ENCODE data around the gene NDUFA12.

The NDUFA12 gene

GRCh38 chr12:95003213-95003920 is at the start of gene NDUFA12 (continued):
- TF ChIP-seq PRDM2 (tag by site-specific recombination; IDR thresholded peaks at IDR 0.05; ENCODE audit: borderline replicate concordance) (no peak), ZNF426 (tag by site-specific recombination; IDR thresholded peaks at IDR 0.05) (no peak), KLF9 (tag by site-specific recombination; IDR thresholded peaks at IDR 0.05; ENCODE audit: low read depth) (peak; percentile 81), ZNF830 (tag by site-specific recombination; IDR thresholded peaks at IDR 0.05; ENCODE audit: low read depth) (no peak), ZBTB8A (tag by site-specific recombination; IDR thresholded peaks at IDR 0.05) (0 out of 2 replicates have a peak, but pooled peaks have one; percentile 19), TRIM28 (IDR thresholded peaks at IDR 0.05; ENCODE audit: borderline replicate concordance, low read length) (peak; percentile 38; the same call in 1 of the 2 replicates), ZNF692 (tag by site-specific recombination; IDR thresholded peaks at IDR 0.05) (peak; percentile 47; the same call in 1 of the 2 replicates), ZNF521 (tag by site-specific recombination; IDR thresholded peaks at IDR 0.05) (no peak), HOXD13 (CRISPR knock-in tag; IDR thresholded peaks at IDR 0.05; ENCODE audit: borderline replicate concordance) (no peak), ZNF610 (tag by site-specific recombination; IDR thresholded peaks at IDR 0.05; ENCODE audit: borderline replicate concordance) (no peak), ZNF571 (tag by site-specific recombination; IDR thresholded peaks at IDR 0.05) (no peak), ZNF623 (tag by site-specific recombination; IDR thresholded peaks at IDR 0.05) (no peak), ZBTB1 (tag by site-specific recombination; IDR thresholded peaks at IDR 0.05) (0 out of 2 replicates have a peak, but pooled peaks have one; percentile 59), ZNF585B (tag by site-specific recombination; IDR thresholded peaks at IDR 0.05) (no peak), GLI4 (tag by site-specific recombination; IDR thresholded peaks at IDR 0.05) (no peak; the same call in 1 of the 2 replicates), SP3 (tag by site-specific recombination; IDR thresholded peaks at IDR 0.05) (peak; percentile 87), KLF17 (tag by site-specific recombination; IDR thresholded peaks at IDR 0.05) (0 out of 2 replicates have a peak, but pooled peaks have one; percentile 46), ZNF488 (tag by site-specific recombination; IDR thresholded peaks at IDR 0.05) (no peak), BCL6B (tag by site-specific recombination; IDR thresholded peaks at IDR 0.05) (no peak), ZNF639 (tag by site-specific recombination; IDR thresholded peaks at IDR 0.05) (peak; percentile 16; the same call in 1 of the 2 replicates), ZNF274 (IDR thresholded peaks at IDR 0.05; ENCODE audit: low read length) (no peak), ZNF274 (tag by site-specific recombination; IDR thresholded peaks at IDR 0.05; ENCODE audit: borderline replicate concordance) (no peak), ZNF76 (tag by site-specific recombination; IDR thresholded peaks at IDR 0.05; ENCODE audit: borderline replicate concordance, low read depth) (peak; percentile 57; the same call in 1 of the 2 replicates), ZNF26 (tag by site-specific recombination; IDR thresholded peaks at IDR 0.05) (no peak), ZNF549 (tag by site-specific recombination; IDR thresholded peaks at IDR 0.05) (no peak)
